NCI-H146 (cell line): ENCODE measurements around the gene MYCT1.

Source experiments
- DNase-seq: peaks from one replicate; lab custom pipeline; 2025; lab: John Stamatoyannopoulos, UW

MYCT1 gene

GRCh38 chr6:152723398-152723797 is 25.7 kb downstream of the MYCT1 start:
- DNase-seq, result no peak

GRCh38 chr6:152726313-152726712 is 28.6 kb downstream of the MYCT1 start:
- no peak for DNase-seq

GRCh38 chr6:152727507-152727906 is 29.8 kb downstream of the MYCT1 start:
- DNase-seq, result no peak

GRCh38 chr6:152734630-152735029 is 36.9 kb downstream of the MYCT1 start:
- DNase-seq, result no peak

- no peak for DNase-seq
Observed at GRCh38 chr6:152736687-152737273, 39.1 kb downstream of the MYCT1 start.

GRCh38 chr6:152745509-152746171 is 47.9 kb downstream of the MYCT1 start:
- DNase-seq, result no peak

GRCh38 chr6:152746172-152746553 is 48.5 kb downstream of the MYCT1 start:
- no peak for DNase-seq

GRCh38 chr6:152748843-152749242 is 51.1 kb downstream of the MYCT1 start:
- no peak for DNase-seq

GRCh38 chr6:152749336-152749735 is 51.6 kb downstream of the MYCT1 start:
- no peak for DNase-seq

GRCh38 chr6:152750694-152751093 is 53.0 kb downstream of the MYCT1 start, which contains the start of gene VIP:
Gene VIP (plus strand): TSS chr6:152750797. CDS start chr6:152752178, 1,381 bp downstream.
- DNase-seq, result no peak

- DNase-seq, result no peak
Observed at GRCh38 chr6:152765331-152765730, 67.6 kb downstream of the MYCT1 start.

- no peak for DNase-seq
Observed at GRCh38 chr6:152769159-152769558, 71.5 kb downstream of the MYCT1 start.

- DNase-seq, result no peak
Observed at GRCh38 chr6:152769993-152770392, 72.3 kb downstream of the MYCT1 start.

- DNase-seq, result no peak
Observed at GRCh38 chr6:152771061-152771687, 73.5 kb downstream of the MYCT1 start.
